GM19467 (cell line): Measurements from ENCODE around the gene MRPS30.
A peak's percentile ranks its signal among the peaks of the same experiment; 100 is the strongest.
"Not testable (repeated sequence)": the region's sequence is repeated elsewhere in the genome, so short reads cannot be mapped to it uniquely, and the experiment has no call there.

Experiments used
- ATAC-seq: cut with Tn5 transposase; IDR thresholded peaks from one replicate; pipeline ENCODE4 v1.9.1; 2021; ENCODE audit warnings: mild to moderate bottlenecking, moderate library complexity; ENCODE audit not compliant: unreplicated experiment

MRPS30 gene

DNA sequence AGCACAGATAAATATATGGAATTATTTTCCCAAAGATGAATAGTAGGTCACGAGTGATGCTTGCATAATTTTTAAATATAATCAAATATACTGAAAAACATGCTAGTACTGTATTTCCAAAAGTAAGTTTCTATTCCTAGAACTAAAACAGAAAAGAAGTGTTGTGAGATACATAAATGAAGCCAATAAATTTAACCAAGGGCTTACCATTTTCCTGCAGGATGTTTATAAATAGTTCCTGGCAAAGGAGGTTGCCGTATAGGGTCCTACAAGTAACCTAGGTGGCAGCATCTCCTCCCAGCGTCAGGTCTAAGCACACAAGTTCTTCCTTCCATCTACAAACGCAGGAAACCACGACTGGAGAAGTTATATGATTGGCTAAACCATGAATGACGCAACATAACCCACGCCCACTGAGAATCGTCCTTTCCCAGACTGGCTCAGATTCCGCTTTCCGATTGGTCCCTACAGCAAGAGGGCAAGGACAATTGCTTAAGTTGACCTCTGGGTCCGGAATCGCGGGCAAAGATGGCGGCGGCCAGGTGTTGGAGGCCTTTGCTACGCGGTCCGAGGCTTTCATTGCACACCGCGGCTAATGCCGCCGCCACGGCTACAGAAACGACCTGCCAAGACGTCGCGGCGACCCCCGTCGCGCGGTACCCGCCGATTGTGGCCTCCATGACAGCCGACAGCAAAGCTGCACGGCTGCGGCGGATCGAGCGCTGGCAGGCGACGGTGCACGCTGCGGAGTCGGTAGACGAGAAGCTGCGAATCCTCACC is at the start of gene MRPS30:
Gene MRPS30 (plus strand): TSS at position 513 of the 780 bp plus-strand sequence. CDS start 16 bp downstream, at position 529.
- ATAC-seq: peak; percentile 97

DNA sequence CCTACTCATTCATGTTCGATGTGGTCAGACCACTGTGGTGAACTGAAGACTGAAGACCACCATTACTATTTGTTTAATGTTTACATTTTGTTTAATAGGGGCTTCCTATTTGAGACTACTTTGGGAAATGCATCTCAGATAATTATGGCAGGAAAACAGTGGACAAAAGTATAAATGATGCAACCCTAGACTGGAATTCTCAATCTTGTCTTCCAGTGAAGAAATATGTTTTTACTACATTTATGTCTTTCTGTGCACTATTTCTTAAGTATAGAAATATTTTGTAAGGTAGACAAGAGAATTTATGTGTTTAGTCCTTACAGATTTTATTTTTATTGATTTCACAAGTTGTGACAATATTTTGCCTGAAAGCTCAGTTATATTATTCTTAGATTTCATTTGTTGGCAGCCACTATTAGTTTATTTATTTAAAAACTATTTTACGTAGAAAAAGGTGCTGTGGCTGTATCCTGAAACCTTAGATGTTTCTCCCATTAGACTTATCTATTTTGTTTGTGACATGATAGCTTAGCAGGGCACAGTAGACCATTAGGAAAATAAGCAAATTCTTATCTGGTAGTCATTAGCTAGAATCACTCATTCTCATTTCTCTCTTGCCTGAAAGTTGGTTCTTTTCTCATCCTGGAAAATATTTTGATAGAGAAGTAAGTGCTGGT is 39.4 kb upstream of the MRPS30 start:
- ATAC-seq: no peak

GRCh38 chr5:44769877-44770209 is 38.9 kb upstream of the MRPS30 start:
- ATAC-seq: no peak

GRCh38 chr5:44770780-44771717 is 37.7 kb upstream of the MRPS30 start:
- no peak for ATAC-seq

GRCh38 chr5:44772397-44772796 is 36.4 kb upstream of the MRPS30 start:
- not testable (repeated sequence) for ATAC-seq

DNA sequence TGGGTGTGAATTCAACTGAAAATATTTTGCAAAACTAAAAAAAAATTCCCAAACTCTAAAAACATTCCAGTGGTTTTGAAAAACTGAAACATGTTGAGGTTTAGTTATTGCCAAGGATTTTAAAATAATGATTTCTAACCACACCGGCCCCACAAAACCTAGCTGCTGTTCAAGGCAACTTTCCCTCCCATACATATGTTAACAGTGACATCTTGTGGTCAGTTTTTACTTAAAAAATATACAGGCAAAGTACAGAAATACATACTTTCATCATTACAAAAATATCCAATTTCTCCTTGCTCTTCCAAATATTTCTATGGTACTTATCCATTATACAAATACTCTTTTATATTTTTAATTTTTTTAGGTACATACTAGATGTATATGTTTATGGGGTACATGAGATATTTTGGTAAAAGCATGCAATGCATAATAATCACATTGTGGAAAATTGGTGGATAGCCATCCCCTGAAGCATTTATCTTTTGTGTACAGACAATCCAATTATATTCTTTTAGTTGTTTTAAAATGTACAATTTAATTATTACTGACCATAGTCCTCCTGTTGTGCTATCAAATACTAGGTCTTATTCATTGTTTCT is 34.4 kb upstream of the MRPS30 start:
- ATAC-seq: peak; percentile 52

- ATAC-seq: no peak
Observed at GRCh38 chr5:44779167-44779566, 29.6 kb upstream of the MRPS30 start.

- ATAC-seq: no peak
Observed at GRCh38 chr5:44783634-44784315, 25.0 kb upstream of the MRPS30 start.

DNA sequence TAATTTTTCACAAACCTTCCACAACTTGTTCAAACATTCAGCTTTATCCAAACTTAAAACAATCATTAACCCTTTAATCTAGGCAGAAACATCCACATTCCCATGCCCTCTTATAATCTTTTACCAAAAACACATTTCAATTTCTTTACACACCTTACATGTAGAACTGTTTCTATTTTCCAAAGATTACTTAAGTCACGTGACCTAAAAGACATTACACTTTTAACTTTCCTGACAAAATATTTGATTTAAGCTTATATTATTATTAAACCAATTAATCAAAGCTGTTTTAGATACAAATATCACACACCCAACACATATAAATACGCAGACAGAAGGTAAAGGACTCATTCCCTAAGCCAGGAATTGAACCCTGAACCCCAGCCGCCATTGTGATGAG is 21.0 kb upstream of the MRPS30 start:
- no peak for ATAC-seq

DNA sequence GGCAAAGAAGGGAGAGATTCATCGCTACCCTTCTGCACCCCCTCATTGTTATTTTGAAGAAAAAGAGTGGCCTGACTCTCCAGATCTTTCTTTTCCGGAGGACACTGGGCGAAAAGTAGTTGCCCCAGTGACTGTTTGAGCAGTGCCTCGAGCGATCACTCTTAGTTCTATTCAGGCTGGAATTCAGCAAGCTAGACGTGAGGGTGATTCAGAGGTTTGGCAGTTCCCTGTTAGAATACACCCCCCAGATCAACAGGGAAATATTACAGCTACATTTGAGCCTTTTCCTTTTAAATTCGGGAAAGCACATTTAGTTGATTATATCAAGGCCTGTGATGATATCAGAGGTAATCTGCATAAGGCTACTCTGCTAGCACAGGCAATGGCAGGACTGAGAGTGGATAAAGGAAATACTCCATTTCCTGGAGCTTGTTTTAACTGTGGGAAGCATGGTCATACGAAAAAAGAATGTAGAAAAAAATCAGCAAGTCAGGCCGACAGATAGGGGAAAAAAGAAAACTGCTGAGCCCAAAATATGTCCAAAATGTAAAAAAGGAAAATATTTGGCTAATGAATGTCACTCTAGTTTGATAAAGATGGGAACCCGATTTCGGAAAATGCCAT is 19.3 kb upstream of the MRPS30 start:
- not testable (repeated sequence) for ATAC-seq

DNA sequence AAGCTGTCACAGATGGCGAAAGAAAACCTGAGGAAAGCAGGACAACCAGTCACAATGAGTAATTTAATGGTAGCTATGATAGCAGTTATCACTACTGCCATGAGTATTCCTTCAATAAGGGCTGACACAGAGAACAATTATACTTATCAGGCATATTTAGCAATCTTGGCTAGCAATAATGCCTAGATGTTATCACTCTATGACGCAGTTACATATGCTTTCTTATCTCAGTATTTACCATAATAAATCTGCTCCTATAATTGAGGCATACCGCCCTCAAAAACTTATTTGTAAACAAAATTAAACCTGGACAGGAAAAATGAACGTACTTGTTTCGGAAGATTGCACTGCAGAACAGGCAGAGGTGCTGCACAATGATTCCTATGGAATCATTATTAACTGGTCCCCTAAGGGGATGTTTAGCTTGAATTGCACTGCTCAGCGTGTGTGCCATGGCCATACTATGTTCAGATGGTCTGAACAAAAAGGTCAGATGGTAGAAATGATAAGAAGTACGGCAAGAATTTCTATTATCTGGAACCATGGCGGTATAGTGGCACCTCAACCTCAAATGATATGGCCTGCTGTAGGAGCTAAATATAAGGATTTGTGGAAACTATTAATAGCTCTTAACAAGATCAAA is 16.6 kb upstream of the MRPS30 start:
- ATAC-seq: not testable (repeated sequence)

DNA sequence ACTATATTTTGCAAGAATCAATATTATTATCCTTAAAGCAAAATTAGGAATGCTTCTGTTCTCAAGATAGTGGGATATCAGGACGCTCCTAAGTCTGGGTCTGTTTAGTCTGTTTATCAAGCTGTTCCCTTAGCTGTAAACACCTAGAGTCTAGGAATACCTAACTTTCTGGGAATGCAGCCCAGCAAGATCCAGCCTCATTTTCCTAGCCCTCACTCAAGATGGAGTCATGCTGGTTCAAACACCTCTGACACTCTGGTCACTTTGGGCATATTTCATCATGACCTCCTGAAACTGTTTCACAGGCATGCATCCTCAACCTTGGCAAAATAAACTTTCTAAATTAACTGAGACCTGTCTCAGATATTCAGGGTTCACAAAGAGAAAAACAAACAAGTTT is 14.4 kb upstream of the MRPS30 start:
- ATAC-seq: no peak

- no peak for ATAC-seq
Observed at GRCh38 chr5:44795496-44795895, 13.3 kb upstream of the MRPS30 start.

DNA sequence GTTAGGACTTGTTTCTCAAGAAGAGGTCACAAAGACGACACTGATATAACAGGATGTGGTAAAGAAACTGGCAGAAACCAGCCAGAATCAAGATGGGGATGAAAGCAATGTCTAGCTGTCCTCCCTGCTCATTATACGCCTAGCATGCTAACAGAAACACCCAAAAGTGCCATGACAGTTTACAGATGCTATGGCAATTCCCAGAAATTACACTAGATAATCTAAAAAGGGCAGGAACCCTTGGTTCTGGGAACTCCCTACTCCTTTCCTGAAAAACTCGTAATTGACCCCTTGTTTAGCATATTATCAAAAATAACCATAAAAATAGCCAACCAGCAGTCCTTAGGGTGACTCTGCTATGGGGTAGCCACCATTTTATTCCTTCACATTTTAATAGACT is 10.9 kb upstream of the MRPS30 start:
- ATAC-seq: no peak

DNA sequence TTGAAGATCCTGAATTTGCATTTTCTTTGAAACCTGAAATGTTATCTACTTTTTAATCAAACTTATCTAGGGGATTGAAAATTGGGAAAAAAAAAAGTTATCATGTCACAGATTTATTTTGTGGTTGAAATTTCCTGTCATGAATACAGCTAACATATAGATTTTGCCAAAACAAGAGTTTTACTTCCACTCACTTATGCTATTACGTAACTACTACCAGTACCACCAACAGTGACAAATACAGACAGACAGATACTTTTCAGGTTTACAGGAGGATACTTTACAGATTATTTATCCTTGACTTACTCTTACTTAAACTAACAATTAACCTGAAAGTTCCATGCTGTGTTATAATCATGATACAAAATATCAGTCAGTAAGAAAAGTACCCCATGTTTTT is 6.8 kb upstream of the MRPS30 start:
- ATAC-seq: no peak

- ATAC-seq: no peak
Observed at GRCh38 chr5:44806608-44807007, 2.1 kb upstream of the MRPS30 start.

DNA sequence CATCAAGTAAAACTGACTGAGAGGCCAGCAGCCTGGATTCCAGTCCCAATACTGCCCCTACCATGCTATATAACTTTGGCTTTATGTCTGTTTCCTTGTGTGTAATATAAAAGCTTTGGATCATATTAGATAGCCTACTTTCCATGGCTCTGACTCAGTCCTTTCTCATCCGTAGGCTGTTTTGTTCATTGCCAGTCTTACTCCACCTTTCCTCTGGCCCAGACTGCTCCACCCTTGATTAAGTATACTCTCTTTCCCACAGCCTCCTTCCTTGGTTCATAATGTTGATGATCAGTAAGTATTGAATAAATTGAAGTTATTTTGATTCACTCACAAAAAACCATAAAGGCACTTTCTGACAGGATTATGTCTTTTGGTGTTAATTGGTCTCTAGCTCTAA is 1.5 kb upstream of the MRPS30 start:
- ATAC-seq: no peak

DNA sequence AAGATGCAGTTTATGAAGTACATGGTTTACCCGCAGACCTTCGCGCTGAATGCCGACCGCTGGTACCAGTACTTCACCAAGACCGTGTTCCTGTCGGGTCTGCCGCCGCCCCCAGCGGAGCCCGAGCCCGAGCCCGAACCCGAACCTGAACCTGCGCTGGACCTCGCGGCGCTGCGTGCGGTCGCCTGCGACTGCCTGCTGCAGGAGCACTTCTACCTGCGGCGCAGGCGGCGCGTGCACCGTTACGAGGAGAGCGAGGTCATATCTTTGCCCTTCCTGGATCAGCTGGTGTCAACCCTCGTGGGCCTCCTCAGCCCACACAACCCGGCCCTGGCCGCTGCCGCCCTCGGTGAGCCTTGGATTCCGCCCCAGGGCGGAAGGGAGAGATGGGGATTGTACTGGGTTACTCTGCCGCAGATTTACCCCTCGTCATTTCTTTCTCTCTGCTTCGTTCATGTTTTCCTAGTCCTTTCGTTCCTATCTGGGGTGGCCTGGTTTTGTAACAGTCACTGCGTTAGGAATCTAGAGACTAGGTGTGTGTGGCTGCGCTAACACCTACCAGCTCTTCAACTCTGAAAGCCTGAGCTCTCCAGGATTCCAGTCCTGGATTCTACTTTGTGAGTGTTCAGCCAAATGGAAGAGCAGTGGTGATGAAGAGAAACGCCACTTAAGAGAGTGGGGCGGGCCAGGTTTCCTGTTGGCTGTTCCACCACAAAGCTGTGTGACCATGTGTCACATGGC is 638 bp downstream of the MRPS30 start:
- peak; percentile 48 for ATAC-seq

DNA sequence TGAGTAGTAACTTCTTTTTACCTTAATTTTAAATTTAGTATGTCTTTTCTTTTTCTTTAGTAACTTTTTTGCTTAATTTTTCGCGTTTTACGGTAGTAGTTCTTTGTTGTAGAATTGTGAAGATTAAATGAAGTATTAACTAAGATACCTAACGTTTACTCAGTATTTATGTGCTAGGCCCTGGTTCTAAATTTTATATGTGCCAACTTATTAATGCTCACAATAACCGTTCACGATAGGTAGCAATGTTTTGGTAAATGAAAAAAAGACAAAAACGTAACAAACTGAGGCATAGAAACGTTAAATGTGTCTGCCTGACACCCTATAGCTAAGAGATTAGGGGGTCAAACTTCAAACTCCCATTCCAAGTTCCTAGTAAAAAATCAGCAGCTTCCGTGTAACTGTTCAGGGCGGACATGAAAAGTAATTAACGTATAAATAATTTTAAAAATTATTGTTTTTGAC is 1.2 kb downstream of the MRPS30 start:
- ATAC-seq: no peak
